SK-N-SH treated with all-trans-retinoic acid at 6 μM for 48 hours (cell line): ENCODE measurements around the gene KCNK4.
A peak's percentile ranks its signal among the peaks of the same experiment; 100 is the strongest.

Experiments used
- ARNTL ChIP-seq: fragments of 450-650 bp; formaldehyde crosslinking; IDR thresholded peaks from 2 replicates; pipeline ENCODE4 v1.5.0; 2020; ENCODE audit warnings: low read depth, mild to moderate bottlenecking, moderate library complexity, borderline replicate concordance
- BACH2 ChIP-seq: fragments of 250-450 bp; sonication (Bioruptor Pico); IDR thresholded peaks from 2 replicates; pipeline ENCODE4 v1.9.0; 2021; ENCODE audit warnings: mild to moderate bottlenecking, borderline replicate concordance
- CREB5 ChIP-seq: fragments of 250-450 bp; sonication (Bioruptor Pico); IDR thresholded peaks from 2 replicates; pipeline ENCODE4 v1.5.1; 2020; ENCODE audit warnings: low read depth, mild to moderate bottlenecking, moderate library complexity
- CSDC2 ChIP-seq: fragments of 250-450 bp; sonication (Bioruptor Pico); IDR thresholded peaks from 2 replicates; pipeline ENCODE4 v1.5.0; 2020; ENCODE audit warnings: mild to moderate bottlenecking, moderate library complexity
- ISL1 ChIP-seq: fragments of 250-450 bp; sonication (Bioruptor Pico); IDR thresholded peaks from 2 replicates; pipeline ENCODE4 v2.1.2; 2022; ENCODE audit warnings: mild to moderate bottlenecking, moderate library complexity
- PATZ1 ChIP-seq: fragments of 250-450 bp; sonication (Bioruptor Pico); IDR thresholded peaks from 2 replicates; pipeline ENCODE4 v1.8.0; 2020; ENCODE audit warnings: mild to moderate bottlenecking, moderate library complexity, borderline replicate concordance
- PPARA ChIP-seq: fragments of 250-450 bp; sonication (Bioruptor Pico); IDR thresholded peaks from 2 replicates; pipeline ENCODE4 v1.5.0; 2020; ENCODE audit warnings: mild to moderate bottlenecking, borderline replicate concordance
- RARB ChIP-seq: fragments of 250-450 bp; sonication (Bioruptor Pico); IDR thresholded peaks from 2 replicates; pipeline ENCODE4 v1.8.0; 2021; ENCODE audit warnings: mild to moderate bottlenecking, moderate library complexity
- TCF4 ChIP-seq: fragments of 250-450 bp; sonication (Bioruptor Pico); IDR thresholded peaks from 2 replicates; pipeline ENCODE4 v1.8.0; 2021; ENCODE audit warnings: mild to moderate bottlenecking, moderate library complexity, borderline replicate concordance
- TSHZ2 ChIP-seq: fragments of 250-450 bp; sonication (Bioruptor Pico); IDR thresholded peaks from 2 replicates; pipeline ENCODE4 v1.5.0; 2020; ENCODE audit warnings: mild to moderate bottlenecking, moderate library complexity
- ZC3H10 ChIP-seq: fragments of 250-450 bp; sonication (Bioruptor Pico); IDR thresholded peaks from 2 replicates; pipeline ENCODE4 v1.5.1; 2021; ENCODE audit warnings: mild to moderate bottlenecking, moderate library complexity
- ZNF70 ChIP-seq: fragments of 450-650 bp; formaldehyde crosslinking; IDR thresholded peaks from 2 replicates; pipeline ENCODE4 v1.5.0; 2020; ENCODE audit warnings: mild to moderate bottlenecking, moderate library complexity
- TF ChIP-seq, protein P1 (sequence below): fragments of 250-450 bp; sonication (Bioruptor Pico); IDR thresholded peaks from 2 replicates; pipeline ENCODE4 v1.5.1; 2021; ENCODE audit warnings: mild to moderate bottlenecking, moderate library complexity

DNA sequence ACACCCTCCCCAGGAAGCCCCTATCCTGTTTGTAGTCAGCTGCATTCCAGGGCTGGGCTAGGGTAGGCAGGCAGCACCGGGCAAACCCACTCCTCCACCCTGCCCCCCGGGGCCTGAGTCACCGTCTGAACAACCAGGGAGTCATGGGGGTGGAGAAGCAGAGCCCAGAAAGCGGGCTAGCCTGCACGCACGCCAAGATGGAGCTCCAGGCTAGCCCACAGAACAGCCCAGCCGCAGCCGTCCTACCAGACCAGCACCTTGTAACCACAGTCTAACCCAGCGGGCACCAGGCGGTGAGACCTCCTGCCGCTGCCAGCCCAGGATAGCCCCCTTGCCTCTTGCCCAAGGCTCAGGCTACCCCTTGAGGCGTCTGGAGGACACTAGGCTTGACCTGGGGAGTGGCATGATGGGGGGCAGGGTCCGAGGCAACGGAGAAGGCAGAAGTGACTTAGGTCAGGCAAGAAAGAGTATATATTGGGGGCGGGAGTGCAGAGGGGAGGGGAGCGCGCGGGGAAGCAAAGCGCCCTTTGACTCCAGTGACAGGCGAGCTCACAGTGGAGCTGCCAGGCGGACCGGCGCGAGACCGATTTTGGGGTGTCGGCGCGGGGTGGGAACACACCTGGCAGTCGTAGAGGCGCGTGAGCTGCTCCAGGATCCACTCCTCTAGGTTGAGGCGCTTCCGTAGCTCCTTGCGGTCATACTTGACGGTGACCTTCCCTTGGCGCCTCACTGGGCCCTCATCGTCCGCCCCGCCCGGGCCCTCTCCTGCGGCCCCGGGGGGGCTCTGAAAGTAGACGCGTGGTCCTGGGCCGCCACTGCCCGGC lies 45.1 kb upstream of the KCNK4 start:
- TF ChIP-seq PATZ1 (peak; percentile 7; the same call in 1 of the 2 replicates), ZC3H10 (CRISPR knock-in tag) (no peak), PPARA (CRISPR knock-in tag) (no peak), ZNF70 (CRISPR knock-in tag) (no peak), CREB5 (CRISPR knock-in tag) (no peak), ARNTL (CRISPR knock-in tag) (no peak), ISL1 (CRISPR knock-in tag) (no peak), BACH2 (CRISPR knock-in tag) (no peak), RARB (CRISPR knock-in tag) (no peak), CSDC2 (CRISPR knock-in tag) (no peak), TCF4 (no peak), TSHZ2 (no peak)
- TF ChIP-seq, protein P1, sequence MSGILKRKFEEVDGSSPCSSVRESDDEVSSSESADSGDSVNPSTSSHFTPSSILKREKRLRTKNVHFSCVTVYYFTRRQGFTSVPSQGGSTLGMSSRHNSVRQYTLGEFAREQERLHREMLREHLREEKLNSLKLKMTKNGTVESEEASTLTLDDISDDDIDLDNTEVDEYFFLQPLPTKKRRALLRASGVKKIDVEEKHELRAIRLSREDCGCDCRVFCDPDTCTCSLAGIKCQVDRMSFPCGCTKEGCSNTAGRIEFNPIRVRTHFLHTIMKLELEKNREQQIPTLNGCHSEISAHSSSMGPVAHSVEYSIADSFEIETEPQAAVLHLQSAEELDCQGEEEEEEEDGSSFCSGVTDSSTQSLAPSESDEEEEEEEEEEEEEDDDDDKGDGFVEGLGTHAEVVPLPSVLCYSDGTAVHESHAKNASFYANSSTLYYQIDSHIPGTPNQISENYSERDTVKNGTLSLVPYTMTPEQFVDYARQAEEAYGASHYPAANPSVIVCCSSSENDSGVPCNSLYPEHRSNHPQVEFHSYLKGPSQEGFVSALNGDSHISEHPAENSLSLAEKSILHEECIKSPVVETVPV (CRISPR knock-in tag): no peak
